ENCODE measurements around the gene CDK5RAP3. TPM values are rescaled to one million over a fixed set of nuclear protein-coding genes. Genes with fewer than 3 reads are reported as not detected.

CDK5RAP3 gene
- total and polyA plus RNA-seq, 2 of the 13 experiments (the other 11 are each of a cell fraction or from before 2014, with no cell fraction given): 128 to 154 TPM

GRCh38 chr17:47970725-47971499 lies at the start of gene CDK5RAP3 (continued):
- TF ChIP-seq ZBTB8A (CRISPR knock-in tag; IDR thresholded peaks at IDR 0.05; ENCODE audit: borderline replicate concordance, low read depth) (0 out of 2 replicates have a peak, but pooled peaks have one; percentile 79), ZSCAN12 (CRISPR knock-in tag; IDR thresholded peaks at IDR 0.05) (0 out of 2 replicates have a peak, but pooled peaks have one; percentile 7), PBX2 (CRISPR knock-in tag; IDR thresholded peaks at IDR 0.05) (peak; percentile 39; the same call in 1 of the 2 replicates), DRAP1 (CRISPR knock-in tag; IDR thresholded peaks at IDR 0.05) (peak; percentile 91), REPIN1 (CRISPR knock-in tag; IDR thresholded peaks at IDR 0.05; ENCODE audit: borderline replicate concordance, low read depth) (peak; percentile 80), ZHX1 (CRISPR knock-in tag; IDR thresholded peaks at IDR 0.05; ENCODE audit: low read depth) (peak; percentile 92), NFE2L1 (CRISPR knock-in tag; IDR thresholded peaks at IDR 0.05; ENCODE audit: borderline replicate concordance) (peak; percentile 65; the same call in 1 of the 2 replicates), ZNF124 (CRISPR knock-in tag; IDR thresholded peaks at IDR 0.05) (peak; percentile 95), NFRKB (IDR thresholded peaks at IDR 0.05) (no peak), ZNF232 (CRISPR knock-in tag; IDR thresholded peaks at IDR 0.05; ENCODE audit: borderline replicate concordance) (peak; percentile 57; the same call in 1 of the 2 replicates), FOXP1 (IDR thresholded peaks at IDR 0.05) (no peak), FOXP1 (CRISPR knock-in tag; IDR thresholded peaks at IDR 0.05) (no peak; the same call in none of the 2 replicates), ZNF33B (CRISPR knock-in tag; IDR thresholded peaks at IDR 0.05) (peak; percentile 95; the same call in 1 of the 2 replicates), CHD4 (IDR thresholded peaks at IDR 0.05; ENCODE audit: borderline replicate concordance, low read length) (no peak), ZNF773 (CRISPR knock-in tag; IDR thresholded peaks at IDR 0.05; ENCODE audit: borderline replicate concordance) (peak; percentile 77; the same call in 1 of the 2 replicates), CHCHD3 (CRISPR knock-in tag; IDR thresholded peaks at IDR 0.05) (peak; percentile 99), AGO1 (IDR thresholded peaks at IDR 0.05; ENCODE audit: low read depth, low read length, poor library complexity, severe bottlenecking) (peak; percentile 62), SNAPC4 (CRISPR knock-in tag; IDR thresholded peaks at IDR 0.05) (peak; percentile 96), SOX6 (IDR thresholded peaks at IDR 0.05) (no peak), SOX6 (CRISPR knock-in tag; IDR thresholded peaks at IDR 0.05) (peak; percentile 85), SIN3B (IDR thresholded peaks at IDR 0.05; ENCODE audit: low read length) (0 out of 2 replicates have a peak, but pooled peaks have one; percentile 19)
